GM18907 (cell line): Measurements from ENCODE around the gene CBX2.
"Not testable (repeated sequence)": the region's sequence is repeated elsewhere in the genome, so short reads cannot be mapped to it uniquely, and the experiment has no call there.

Experiments
- ATAC-seq: cut with Tn5 transposase; IDR thresholded peaks from one replicate; pipeline ENCODE4 v1.9.1; 2021; ENCODE audit warnings: mild to moderate bottlenecking, moderate library complexity; ENCODE audit not compliant: unreplicated experiment

CBX2 gene

GRCh38 chr17:79742951-79743476 lies 34.9 kb upstream of the CBX2 start:
- no peak for ATAC-seq

- ATAC-seq = no peak
These were observed 34.3 kb upstream of the CBX2 start for GRCh38 chr17:79743614-79744013.

- no peak for ATAC-seq
These were observed 32.3 kb upstream of the CBX2 start for GRCh38 chr17:79745641-79746105.

GRCh38 chr17:79746889-79747507 lies 30.9 kb upstream of the CBX2 start:
- ATAC-seq = no peak

- no peak for ATAC-seq
These were observed 30.2 kb upstream of the CBX2 start for GRCh38 chr17:79747508-79748294.

- ATAC-seq = no peak
These were observed 29.5 kb upstream of the CBX2 start for GRCh38 chr17:79748295-79749099.

GRCh38 chr17:79749156-79749815 lies 28.7 kb upstream of the CBX2 start:
- ATAC-seq = no peak

- no peak for ATAC-seq
These were observed 28.0 kb upstream of the CBX2 start for GRCh38 chr17:79749958-79750357.

GRCh38 chr17:79750650-79751545 lies 27.1 kb upstream of the CBX2 start:
- no peak for ATAC-seq

GRCh38 chr17:79752175-79752574 lies 25.8 kb upstream of the CBX2 start:
- no peak for ATAC-seq

- no peak for ATAC-seq
These were observed 23.6 kb upstream of the CBX2 start for GRCh38 chr17:79754370-79754769.

- not testable (repeated sequence) for ATAC-seq
These were observed 23.0 kb upstream of the CBX2 start for GRCh38 chr17:79754903-79755302.

GRCh38 chr17:79755591-79755990 lies 22.4 kb upstream of the CBX2 start:
- no peak for ATAC-seq

GRCh38 chr17:79757140-79757745 lies 20.7 kb upstream of the CBX2 start:
- ATAC-seq = no peak

- ATAC-seq = no peak
These were observed 19.7 kb upstream of the CBX2 start for GRCh38 chr17:79758271-79758670.

GRCh38 chr17:79760197-79760906 lies 17.6 kb upstream of the CBX2 start:
- ATAC-seq = no peak

GRCh38 chr17:79761894-79762589 lies 15.9 kb upstream of the CBX2 start:
- ATAC-seq = no peak

GRCh38 chr17:79765708-79766107 lies 12.2 kb upstream of the CBX2 start:
- no peak for ATAC-seq
